GM23338 (cell line): Measurements from ENCODE around the gene PIK3C3. TPM values are rescaled to one million over a fixed set of nuclear protein-coding genes. Genes with fewer than 3 reads are reported as not detected.

ENCODE experiments used
- ATAC-seq: fragments of 200-7000 bp; cut with Tn5 transposase; 3 replicates; pipeline ENCODE4 v1.9.1; 2020
- DNase-seq: peaks from one replicate; pipeline ENCODE4 v3.0.0-alpha.2; 2015; ENCODE audit warnings: low spot score
- H2AFZ ChIP-seq: fragments of 200-600 bp; sonication (generic); 2 replicates; pipeline ENCODE4 v1.8.0; 2016; ENCODE audit warnings: antibody characterized with exemption, mild to moderate bottlenecking, moderate library complexity
- H3F3A ChIP-seq: fragments of 200-600 bp; sonication (generic); replicated peaks from 2 replicates; pipeline ENCODE4 v1.8.0; 2017; ENCODE audit warnings: antibody characterized with exemption, mixed run types, low read depth
- H3K27ac ChIP-seq: fragments of 200-600 bp; sonication (generic); 2 replicates; pipeline ENCODE4 v1.6.1; 2016; ENCODE audit warnings: low read depth
- H3K27me3 ChIP-seq: fragments of 200-600 bp; sonication (generic); 2 replicates; pipeline ENCODE4 v1.8.0; 2016; ENCODE audit warnings: mild to moderate bottlenecking, mixed run types, moderate library complexity; ENCODE audit not compliant: insufficient read depth
- H3K36me3 ChIP-seq: fragments of 200-600 bp; sonication (generic); 2 replicates; pipeline ENCODE4 v1.8.0; 2016; ENCODE audit warnings: mild to moderate bottlenecking; ENCODE audit not compliant: insufficient read depth
- H3K4me1 ChIP-seq: fragments of 200-600 bp; sonication (generic); 2 replicates; pipeline ENCODE4 v1.8.0; 2016; ENCODE audit warnings: mild to moderate bottlenecking, moderate library complexity; ENCODE audit not compliant: insufficient read depth
- H3K4me2 ChIP-seq: fragments of 200-600 bp; sonication (generic); 2 replicates; pipeline ENCODE4 v1.7.1; 2017; ENCODE audit warnings: mixed run types
- H3K4me3 ChIP-seq: fragments of 200-600 bp; sonication (generic); 2 replicates; pipeline ENCODE4 v1.6.1; 2016; ENCODE audit warnings: mixed run types
- H3K79me2 ChIP-seq: fragments of 200-600 bp; sonication (generic); replicated peaks from 2 replicates; pipeline ENCODE4 v1.8.0; 2017; ENCODE audit warnings: mild to moderate bottlenecking; ENCODE audit not compliant: insufficient read depth
- H3K9me2 ChIP-seq: fragments of 200-600 bp; sonication (generic); 2 replicates; pipeline ENCODE4 v1.8.0; 2017; ENCODE audit not compliant: insufficient read depth
- H4K20me1 ChIP-seq: fragments of 200-600 bp; sonication (generic); replicated peaks from 2 replicates; pipeline ENCODE4 v1.8.0; 2017; ENCODE audit warnings: mild to moderate bottlenecking; ENCODE audit not compliant: insufficient read depth
- H3K27ac Mint-ChIP-seq: 2 replicates; pipeline ENCODE4 v1.8.0; 2020; ENCODE audit warnings: inconsistent platforms, mild to moderate bottlenecking, moderate library complexity, mixed read lengths
- H3K27me3 Mint-ChIP-seq: 3 replicates; pipeline ENCODE4 v1.8.0; 2022; ENCODE audit warnings: low read depth, mild to moderate bottlenecking, moderate library complexity, mixed read lengths, inconsistent platforms; ENCODE audit not compliant: insufficient read depth, poor library complexity
- H3K36me3 Mint-ChIP-seq: 3 replicates; pipeline ENCODE4 v1.8.0; 2021; ENCODE audit warnings: low read depth, mild to moderate bottlenecking, inconsistent platforms, moderate library complexity, mixed read lengths
- H3K4me1 Mint-ChIP-seq: 3 replicates; pipeline ENCODE4 v1.8.0; 2020; ENCODE audit warnings: mild to moderate bottlenecking, inconsistent platforms, mixed read lengths
- H3K4me3 Mint-ChIP-seq: 3 replicates; pipeline ENCODE4 v1.8.0; 2021; ENCODE audit warnings: moderate library complexity, mild to moderate bottlenecking, inconsistent platforms, mixed read lengths
- H3K9me3 Mint-ChIP-seq: 3 replicates; pipeline ENCODE4 v1.8.0; 2020; ENCODE audit warnings: moderate library complexity, mild to moderate bottlenecking, inconsistent platforms, mixed read lengths
- CREB1 ChIP-seq: fragments of 250-450 bp; sonication (Bioruptor Pico); IDR thresholded peaks from 2 replicates; pipeline ENCODE4 v1.5.0; 2020; ENCODE audit warnings: low read depth, mild to moderate bottlenecking, moderate library complexity
- CTCF ChIP-seq, 2 experiments: fragments of 200-600 bp in 1 of 2; sonication (generic) in 1 of 2; conservative IDR thresholded peaks; 2 replicates each; pipeline versions ENCODE4 v1.5.1 to v1.6.1; 2016 to 2017; ENCODE audit warnings: antibody characterized with exemption in 2 of 2, low read depth in 2 of 2, mild to moderate bottlenecking in 2 of 2, moderate library complexity in 1 of 2
- ETS1 ChIP-seq: IDR thresholded peaks from 2 replicates; pipeline ENCODE4 v1.6.1; 2016; ENCODE audit warnings: antibody characterized with exemption
- EZH2 ChIP-seq: fragments of 200-600 bp; sonication (generic); IDR thresholded peaks from one replicate; pipeline ENCODE4 v1.8.0; 2017; ENCODE audit warnings: antibody characterized with exemption, mild to moderate bottlenecking, low read depth; ENCODE audit not compliant: unreplicated experiment
- EZH2phosphoT487 ChIP-seq: fragments of 200-600 bp; sonication (generic); IDR thresholded peaks from one replicate; pipeline ENCODE4 v1.8.1; 2018; ENCODE audit warnings: antibody characterized with exemption; ENCODE audit not compliant: unreplicated experiment
- JUNB ChIP-seq: IDR thresholded peaks from one replicate; pipeline ENCODE4 v1.6.1; 2016; ENCODE audit warnings: antibody characterized with exemption; ENCODE audit not compliant: unreplicated experiment
- NANOG ChIP-seq: IDR thresholded peaks from 2 replicates; pipeline ENCODE4 v1.6.1; 2016; ENCODE audit warnings: antibody characterized with exemption, borderline replicate concordance
- POLR2AphosphoS5 ChIP-seq: IDR thresholded peaks from 2 replicates; pipeline ENCODE4 v1.6.1; 2016; ENCODE audit warnings: antibody characterized with exemption, low read depth
- STAT1 ChIP-seq: IDR thresholded peaks from one replicate; pipeline ENCODE4 v1.6.1; 2016; ENCODE audit warnings: antibody characterized with exemption; ENCODE audit not compliant: unreplicated experiment
- ZNF462 ChIP-seq: fragments of 250-450 bp; sonication (Bioruptor Pico); IDR thresholded peaks from 2 replicates; pipeline ENCODE4 v1.5.0; 2020; ENCODE audit warnings: mild to moderate bottlenecking, moderate library complexity
- polyA plus RNA-seq: library from polyadenylated mRNA; unstranded; fragments of >200 nt; fragmentation: Nextera tagmentation; extraction: Ambion mirVana; gene quantifications from 2 replicates; pipeline ENCODE4 v1.2.1, GENCODE V29; 2016
- total RNA-seq: library from RNA; depleted of rRNA; stranded (reverse); fragments of >200 nt; shearing (Covaris generic); gene quantifications from 2 replicates; pipeline ENCODE4 v1.2.3, GENCODE V29; 2014

Gene PIK3C3
- total and polyA plus RNA-seq, 2 experiments from 2014 or later: 25.9 to 35.4 TPM

GRCh38 chr18:41999751-42000150 is 44.7 kb downstream of the PIK3C3 start:
- ATAC-seq: no peak
- no peak overlapping the region for H3K27ac Mint-ChIP-seq
- no peak overlapping the region for H3K4me3 Mint-ChIP-seq
- no peaks in the 10 kb centered on the region for H3K9me3 Mint-ChIP-seq
- no peaks in the 10 kb centered on the region for H3K27me3 Mint-ChIP-seq
- peaks cover 7% of the 10 kb centered on the region; the same call in 2 of the 3 replicates for H3K4me1 Mint-ChIP-seq
- DNase-seq: no peak
- Histone ChIP-seq H3K27me3 (no peaks in the 10 kb centered on the region), H3K9me2 (no peaks in the 10 kb centered on the region), H3K27ac (no peak overlapping the region), H3K4me1 (peaks cover 11% of the 10 kb centered on the region), H3K79me2 (no peaks in the 10 kb centered on the region), H3K36me3 (no peaks in the 10 kb centered on the region; the same call in 1 of the 2 replicates), H4K20me1 (no peaks in the 10 kb centered on the region; the same call in 1 of the 2 replicates), H2AFZ (no peak overlapping the region), H3K4me2 (no peak overlapping the region), H3K4me3 (no peak overlapping the region), H3F3A (no peaks in the 10 kb centered on the region)
- H3K36me3 Mint-ChIP-seq: peaks cover 31% of the 10 kb centered on the region
- TF ChIP-seq POLR2AphosphoS5 (no peak), NANOG (no peak), JUNB (no peak), ZNF462 (CRISPR knock-in tag) (no peak), EZH2phosphoT487 (no peak), EZH2 (no peak), CREB1 (no peak), CTCF (conservative IDR thresholded peaks at IDR 0.05; ENCODE audit: low read depth in 2 of 2) (no peak), ETS1 (no peak), STAT1 (no peak)
